Cerebellar nuclear complex (tissue), 1 donor: ENCODE results near the gene PCDHA13.
"Not testable (repeated sequence)": the region's sequence is repeated elsewhere in the genome, so short reads cannot be mapped to it uniquely, and the experiment has no call there.

ENCODE experiments used
- DNase-seq, 2 experiments: peaks; one replicate each; lab custom pipeline; 2025; lab: John Stamatoyannopoulos, UW

Gene PCDHA13

GRCh38 chr5:140881889-140882590 lies at the start of gene PCDHA13:
Gene PCDHA13, plus strand, starts transcription at chr5:140882124. Its CDS starts 145 bp downstream, at chr5:140882269.
- no peak for DNase-seq

GRCh38 chr5:140833993-140834392 lies 47.9 kb upstream of the PCDHA13 start, which contains the start of gene PCDHA7:
Gene PCDHA7, plus strand, starts transcription at chr5:140834269. Its CDS starts 115 bp downstream, at chr5:140834384.
- DNase-seq, result no peak

DNA sequence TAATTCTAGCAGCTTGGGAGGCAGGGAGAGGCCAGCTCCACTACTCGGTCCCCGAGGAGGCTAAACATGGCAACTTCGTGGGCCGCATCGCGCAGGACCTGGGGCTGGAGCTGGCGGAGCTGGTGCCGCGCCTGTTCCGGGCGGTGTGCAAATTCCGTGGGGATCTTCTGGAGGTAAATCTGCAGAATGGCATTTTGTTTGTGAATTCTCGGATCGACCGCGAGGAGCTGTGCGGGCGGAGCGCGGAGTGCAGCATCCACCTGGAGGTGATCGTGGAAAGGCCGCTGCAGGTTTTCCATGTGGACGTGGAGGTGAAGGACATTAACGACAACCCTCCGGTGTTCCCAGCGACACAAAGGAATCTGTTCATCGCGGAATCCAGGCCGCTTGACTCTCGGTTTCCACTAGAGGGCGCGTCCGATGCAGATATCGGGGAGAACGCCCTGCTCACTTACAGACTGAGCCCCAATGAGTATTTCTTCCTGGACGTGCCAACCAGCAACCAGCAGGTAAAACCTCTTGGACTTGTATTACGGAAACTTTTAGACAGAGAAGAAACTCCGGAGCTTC lies 47.4 kb upstream of the PCDHA13 start:
- not testable (repeated sequence) for DNase-seq

DNA sequence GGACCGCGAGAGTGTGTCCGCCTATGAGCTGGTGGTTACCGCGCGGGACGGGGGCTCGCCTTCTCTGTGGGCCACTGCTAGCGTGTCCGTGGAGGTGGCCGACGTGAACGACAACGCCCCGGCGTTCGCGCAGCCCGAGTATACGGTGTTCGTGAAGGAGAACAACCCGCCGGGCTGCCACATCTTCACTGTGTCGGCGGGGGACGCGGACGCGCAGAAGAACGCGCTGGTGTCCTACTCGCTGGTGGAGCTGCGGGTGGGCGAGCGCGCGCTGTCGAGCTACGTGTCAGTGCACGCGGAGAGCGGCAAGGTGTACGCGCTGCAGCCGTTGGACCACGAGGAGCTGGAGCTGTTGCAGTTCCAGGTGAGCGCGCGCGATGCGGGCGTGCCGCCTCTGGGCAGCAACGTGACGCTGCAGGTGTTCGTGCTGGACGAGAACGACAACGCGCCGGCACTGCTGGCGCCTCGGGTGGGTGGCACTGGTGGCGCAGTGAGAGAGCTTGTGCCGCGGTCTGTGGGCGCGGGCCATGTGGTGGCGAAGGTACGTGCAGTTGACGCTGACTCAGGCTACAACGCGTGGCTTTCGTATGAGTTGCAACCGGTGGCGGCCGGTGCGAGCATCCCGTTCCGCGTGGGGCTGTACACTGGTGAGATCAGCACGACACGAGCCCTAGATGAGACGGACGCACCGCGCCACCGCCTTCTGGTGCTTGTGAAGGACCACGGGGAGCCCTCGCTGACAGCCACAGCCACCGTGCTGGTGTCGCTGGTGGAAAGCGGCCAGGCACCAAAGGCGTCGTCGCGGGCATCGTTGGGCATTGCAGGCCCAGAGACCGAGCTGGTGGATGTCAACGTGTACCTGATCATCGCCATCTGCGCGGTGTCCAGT lies 46.1 kb upstream of the PCDHA13 start:
- no peak for DNase-seq

- DNase-seq, result no peak
Observed at GRCh38 chr5:140840978-140841962, 40.7 kb upstream of the PCDHA13 start, which contains the start of gene PCDHA8. Gene PCDHA8, plus strand, starts transcription at chr5:140841187. Its CDS starts 135 bp downstream, at chr5:140841322.

DNA sequence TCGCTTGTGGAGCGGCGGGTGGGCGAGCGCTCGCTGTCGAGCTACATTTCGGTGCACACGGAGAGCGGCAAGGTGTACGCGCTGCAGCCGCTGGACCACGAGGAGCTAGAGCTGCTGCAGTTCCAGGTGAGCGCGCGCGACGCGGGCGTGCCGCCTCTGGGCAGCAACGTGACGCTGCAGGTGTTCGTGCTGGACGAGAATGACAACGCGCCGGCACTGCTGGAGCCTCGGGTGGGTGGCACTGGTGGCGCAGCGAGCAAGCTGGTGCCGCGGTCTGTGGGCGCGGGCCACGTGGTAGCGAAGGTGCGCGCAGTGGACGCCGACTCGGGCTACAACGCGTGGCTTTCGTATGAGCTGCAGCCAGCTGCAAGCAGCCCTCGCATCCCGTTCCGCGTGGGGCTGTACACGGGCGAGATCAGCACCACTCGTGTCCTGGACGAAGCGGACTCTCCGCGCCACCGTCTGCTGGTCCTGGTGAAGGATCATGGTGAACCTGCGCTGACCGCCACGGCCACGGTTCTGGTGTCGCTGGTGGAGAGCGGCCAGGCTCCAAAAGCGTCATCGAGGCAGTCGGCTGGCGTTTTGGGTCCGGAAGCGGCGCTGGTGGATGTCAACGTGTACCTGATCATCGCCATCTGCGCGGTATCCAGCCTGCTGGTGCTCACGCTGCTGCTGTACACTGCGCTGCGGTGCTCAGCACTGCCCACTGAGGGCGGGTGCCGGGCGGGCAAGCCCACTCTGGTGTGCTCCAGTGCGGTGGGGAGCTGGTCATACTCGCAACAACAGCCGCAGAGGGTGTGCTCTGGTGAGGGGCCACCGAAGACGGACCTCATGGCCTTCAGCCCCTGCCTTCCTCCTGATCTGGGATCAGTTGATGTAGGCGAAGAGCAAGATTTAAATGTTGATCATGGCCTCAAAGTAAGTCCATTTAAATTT lies 38.9 kb upstream of the PCDHA13 start:
- no peak for DNase-seq

- DNase-seq, result not testable (repeated sequence)
Observed at GRCh38 chr5:140848139-140849102, 33.5 kb upstream of the PCDHA13 start, which contains the start of gene PCDHA9. Gene PCDHA9, plus strand, starts transcription at chr5:140848382. Its CDS starts 114 bp downstream, at chr5:140848496.

GRCh38 chr5:140849831-140850634 lies 31.9 kb upstream of the PCDHA13 start:
- DNase-seq, result not testable (repeated sequence)

- no peak for DNase-seq
Observed at GRCh38 chr5:140855772-140856674, 25.9 kb upstream of the PCDHA13 start, which contains the start of gene PCDHA10. Gene PCDHA10, plus strand, starts transcription at chr5:140855897. Its CDS starts 152 bp downstream, at chr5:140856049.

GRCh38 chr5:140857177-140857986 lies 24.5 kb upstream of the PCDHA13 start:
- no peak for DNase-seq

GRCh38 chr5:140857987-140858240 lies 24.0 kb upstream of the PCDHA13 start:
- no peak for DNase-seq

DNA sequence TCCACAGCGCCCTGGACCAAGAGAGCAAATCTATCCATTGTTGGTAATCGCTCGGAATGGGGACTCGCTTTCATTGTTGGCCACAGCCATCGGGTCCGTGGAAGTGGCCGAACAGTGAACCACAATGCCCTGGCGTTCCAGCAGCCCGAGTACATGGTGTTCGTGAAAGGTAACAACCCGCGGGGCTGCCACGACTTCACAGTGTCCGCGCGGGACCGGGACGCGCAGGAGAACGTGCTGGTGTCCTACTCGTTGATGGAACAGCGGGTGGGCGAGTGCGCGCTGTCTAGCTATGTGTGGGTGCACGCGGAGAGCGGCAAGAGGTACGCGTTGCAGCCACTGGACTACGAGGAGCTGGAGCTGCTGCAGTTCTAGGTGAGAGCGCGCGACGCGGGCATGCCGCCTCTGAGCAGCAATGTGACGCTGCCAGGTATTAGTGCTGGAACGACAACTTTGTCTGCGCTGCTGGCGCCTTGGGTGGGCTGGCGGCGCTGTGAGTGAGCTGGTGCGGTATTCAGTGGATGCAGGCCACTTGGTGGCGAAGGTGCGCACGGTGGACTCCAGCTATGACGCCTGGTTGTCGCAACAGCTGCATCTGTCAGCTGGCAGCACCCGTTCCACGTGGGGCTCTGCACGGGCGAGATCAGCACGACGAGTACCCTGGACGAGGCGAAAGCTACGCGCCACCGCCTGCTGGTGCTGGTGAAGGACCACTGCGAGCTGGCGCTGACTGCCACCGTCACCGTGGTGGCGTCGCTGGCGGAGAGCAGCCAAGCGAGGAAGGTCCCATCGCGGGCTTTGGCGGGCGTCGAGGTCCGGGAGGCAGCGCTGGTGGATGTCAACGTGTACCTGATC lies 19.3 kb upstream of the PCDHA13 start:
- no peak for DNase-seq

GRCh38 chr5:140868721-140869554 lies 13.0 kb upstream of the PCDHA13 start, which contains the start of gene PCDHA11:
Gene PCDHA11, plus strand, starts transcription at chr5:140868957. Its CDS starts 147 bp downstream, at chr5:140869104.
- no peak for DNase-seq

GRCh38 chr5:140869555-140869886 lies 12.4 kb upstream of the PCDHA13 start:
- no peak for DNase-seq
